Left ventricle myocardium inferior (tissue), 1 donor: ENCODE measurements around the gene FNBP1L. TPM values are rescaled to one million over a fixed set of nuclear protein-coding genes. Genes with fewer than 3 reads are reported as not detected.

Experiments used
- DNase-seq: peaks from one replicate; pipeline ENCODE4 v3.0.0-alpha.2; 2020
- H3K27ac ChIP-seq: fragments of 200-600 bp; replicated peaks from 2 replicates; pipeline ENCODE4 v1.8.0; 2021
- H3K27me3 ChIP-seq: fragments of 200-600 bp; 2 replicates; pipeline ENCODE4 v1.8.0; 2021; ENCODE audit warnings: low read depth
- H3K36me3 ChIP-seq: fragments of 200-600 bp; 2 replicates; pipeline ENCODE4 v1.8.0; 2021
- H3K4me1 ChIP-seq: fragments of 200-600 bp; 2 replicates; pipeline ENCODE4 v1.8.0; 2021
- H3K4me3 ChIP-seq: fragments of 200-600 bp; 2 replicates; pipeline ENCODE4 v1.8.0; 2021; ENCODE audit warnings: mild to moderate bottlenecking, moderate library complexity
- H3K9me3 ChIP-seq: fragments of 200-600 bp; replicated peaks from 2 replicates; pipeline ENCODE4 v1.8.0; 2021
- intact Hi-C: fragments of 100-400 bp; cut with micrococcal nuclease; formaldehyde crosslinking; loops from one replicate; pipeline ENCODE4 v1.11.0; 2022
- total RNA-seq: library from RNA; stranded (reverse); fragmentation: NEBNext Ultra II Directional; extraction: Animal tissue kit (Norgen Biotek cat#: 25700); gene quantifications from one replicate; pipeline ENCODE4 v1.2.1, GENCODE V29; 2021
- TF ChIP-seq, protein P1 (sequence below): fragments of 200-600 bp; IDR thresholded peaks from 2 replicates; pipeline ENCODE4 v1.8.0; 2021; ENCODE audit warnings: antibody characterized with exemption, mild to moderate bottlenecking, borderline replicate concordance
- donor health status: DM: no; HTN: yes; CAD: no; lungs with severe emphysema.

Gene FNBP1L
- total RNA-seq, 1 donor from 2014 or later, result 28.0 TPM

DNA sequence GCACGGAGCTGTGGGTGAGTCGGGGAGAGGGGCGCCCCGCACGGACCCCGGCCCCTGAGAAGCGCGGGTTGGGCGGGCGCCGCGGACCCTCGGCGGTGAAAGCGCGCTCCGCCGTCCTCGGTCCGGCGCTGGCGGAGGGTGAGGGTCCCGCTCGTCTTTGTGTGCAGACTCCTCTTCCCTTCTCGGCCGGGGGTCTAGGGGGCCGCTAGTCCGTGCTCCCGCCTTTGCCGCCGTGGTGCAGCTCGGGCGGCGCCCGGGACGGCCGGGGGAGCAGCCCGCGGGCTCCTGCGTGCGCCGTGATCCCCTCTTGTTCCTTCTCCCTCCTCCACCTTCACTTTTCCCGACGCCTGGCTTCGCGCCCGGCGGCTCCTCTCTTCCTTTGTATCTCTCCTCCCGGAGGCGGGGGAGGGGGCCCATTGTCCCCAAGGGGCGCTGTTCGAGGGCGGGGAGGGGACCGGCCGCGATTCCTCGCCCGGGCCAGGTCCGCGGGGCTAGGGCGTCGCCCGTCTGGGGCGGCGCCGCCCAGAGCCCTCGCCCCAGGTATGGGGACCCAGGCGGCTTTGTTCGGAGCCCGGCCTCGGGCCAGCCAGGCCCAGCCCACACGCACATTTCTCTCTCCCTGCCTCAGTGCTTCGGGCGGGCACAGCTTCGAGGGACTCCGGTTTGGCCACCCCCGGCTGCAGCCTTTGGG is 519 bp downstream of the FNBP1L start:
- peak; percentile 76 for DNase-seq
- Histone ChIP-seq H3K4me3 (peak overlapping the region; percentile 88), H3K4me1 (peaks cover 32% of the 10 kb centered on the region), H3K36me3 (no peaks in the 10 kb centered on the region), H3K27ac (peak overlapping the region; percentile 89), H3K27me3 (no peaks in the 10 kb centered on the region), H3K9me3 (no peaks in the 10 kb centered on the region)
- TF ChIP-seq, protein P1, sequence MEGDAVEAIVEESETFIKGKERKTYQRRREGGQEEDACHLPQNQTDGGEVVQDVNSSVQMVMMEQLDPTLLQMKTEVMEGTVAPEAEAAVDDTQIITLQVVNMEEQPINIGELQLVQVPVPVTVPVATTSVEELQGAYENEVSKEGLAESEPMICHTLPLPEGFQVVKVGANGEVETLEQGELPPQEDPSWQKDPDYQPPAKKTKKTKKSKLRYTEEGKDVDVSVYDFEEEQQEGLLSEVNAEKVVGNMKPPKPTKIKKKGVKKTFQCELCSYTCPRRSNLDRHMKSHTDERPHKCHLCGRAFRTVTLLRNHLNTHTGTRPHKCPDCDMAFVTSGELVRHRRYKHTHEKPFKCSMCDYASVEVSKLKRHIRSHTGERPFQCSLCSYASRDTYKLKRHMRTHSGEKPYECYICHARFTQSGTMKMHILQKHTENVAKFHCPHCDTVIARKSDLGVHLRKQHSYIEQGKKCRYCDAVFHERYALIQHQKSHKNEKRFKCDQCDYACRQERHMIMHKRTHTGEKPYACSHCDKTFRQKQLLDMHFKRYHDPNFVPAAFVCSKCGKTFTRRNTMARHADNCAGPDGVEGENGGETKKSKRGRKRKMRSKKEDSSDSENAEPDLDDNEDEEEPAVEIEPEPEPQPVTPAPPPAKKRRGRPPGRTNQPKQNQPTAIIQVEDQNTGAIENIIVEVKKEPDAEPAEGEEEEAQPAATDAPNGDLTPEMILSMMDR, result no peak
- intact Hi-C loops, result loop anchor here (10.0 kb wide), 1 partner anchor 106 kb away; no protein-coding TSS in a partner anchor

DNA sequence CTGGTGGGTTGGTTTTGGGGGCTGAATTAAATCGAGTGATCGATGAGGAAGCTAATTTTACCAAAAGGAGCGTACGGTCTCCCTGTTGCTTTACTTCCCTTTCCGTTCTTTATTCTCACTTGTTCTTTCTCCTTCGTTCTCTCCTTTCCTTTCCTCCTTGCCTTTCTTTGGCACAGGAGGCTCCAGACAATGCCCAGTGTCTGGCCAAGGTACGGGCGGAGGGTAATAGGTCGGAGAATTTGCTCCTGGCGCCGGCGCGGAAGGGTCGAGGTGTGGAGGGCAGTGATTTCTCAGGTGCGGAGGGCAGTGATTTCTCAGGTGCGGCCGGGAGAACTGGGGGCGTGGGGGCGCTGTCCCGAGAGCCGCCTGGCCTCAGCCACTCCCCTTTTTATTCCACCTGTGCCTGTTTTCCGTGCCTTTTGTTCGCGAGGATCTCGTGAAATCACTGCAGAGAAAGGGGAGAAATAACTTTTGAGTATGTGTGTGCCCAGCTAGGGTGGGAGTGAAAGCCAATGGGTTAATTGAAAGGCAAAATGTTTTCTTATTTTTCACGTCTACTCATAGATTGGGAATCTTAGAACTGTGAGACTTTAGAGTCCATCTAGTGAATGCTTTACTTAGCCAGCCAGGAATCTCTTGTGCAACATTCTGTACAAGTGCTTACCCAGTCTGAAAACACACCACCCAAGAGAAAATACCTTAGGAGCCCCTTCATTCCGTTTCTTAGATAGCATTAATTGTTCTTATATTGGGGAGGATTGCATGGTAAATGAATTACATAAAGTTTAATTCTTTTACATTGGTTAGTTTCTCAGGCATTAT is 1.3 kb downstream of the FNBP1L start:
- TF ChIP-seq, protein P1, result no peak
- peak overlapping the region; percentile 88 for H3K4me3 ChIP-seq
- no peak for DNase-seq
- H3K36me3 ChIP-seq, result no peaks in the 10 kb centered on the region
- H3K9me3 ChIP-seq, result no peaks in the 10 kb centered on the region
- H3K27ac ChIP-seq, result peak overlapping the region; percentile 89
- H3K27me3 ChIP-seq, result no peaks in the 10 kb centered on the region
- intact Hi-C loops, result loop anchor here (10.0 kb wide), 1 partner anchor 106 kb away; no protein-coding TSS in a partner anchor
- H3K4me1 ChIP-seq, result peaks cover 32% of the 10 kb centered on the region

- Histone ChIP-seq H3K4me3 (peak overlapping the region; percentile 3), H3K4me1 (peaks cover 39% of the 10 kb centered on the region), H3K27ac (no peak overlapping the region), H3K27me3 (no peaks in the 10 kb centered on the region), H3K9me3 (no peaks in the 10 kb centered on the region), H3K36me3 (no peaks in the 10 kb centered on the region)
- TF ChIP-seq, protein P1, result no peak
- intact Hi-C loops, result no loop called here
- DNase-seq, result no peak
Observed at GRCh38 chr1:93450321-93450720, 2.4 kb downstream of the FNBP1L start.

- H3K36me3 ChIP-seq, result no peaks in the 10 kb centered on the region
- H3K27me3 ChIP-seq, result no peaks in the 10 kb centered on the region
- TF ChIP-seq, protein P1, result no peak
- intact Hi-C loops, result no loop called here
- no peak for DNase-seq
- no peak overlapping the region for H3K4me3 ChIP-seq
- H3K4me1 ChIP-seq, result peaks cover 19% of the 10 kb centered on the region
- no peaks in the 10 kb centered on the region for H3K9me3 ChIP-seq
- no peak overlapping the region for H3K27ac ChIP-seq
Observed at GRCh38 chr1:93453911-93454310, 6.0 kb downstream of the FNBP1L start.

GRCh38 chr1:93459126-93459525 is 11.2 kb downstream of the FNBP1L start:
- Histone ChIP-seq H3K27me3 (no peaks in the 10 kb centered on the region), H3K36me3 (no peaks in the 10 kb centered on the region), H3K9me3 (peaks cover 4% of the 10 kb centered on the region), H3K27ac (no peak overlapping the region), H3K4me3 (no peak overlapping the region), H3K4me1 (peaks cover 43% of the 10 kb centered on the region)
- TF ChIP-seq, protein P1, result no peak
- no peak for DNase-seq
- intact Hi-C loops, result no loop called here
